NCI-H187 treated with DMSO at 0.1 percent for 48 hours (cell line): ENCODE data around the gene MFN2.

Source experiments
- DNase-seq: peaks from one replicate; lab custom pipeline; 2025; lab: John Stamatoyannopoulos, UW

The MFN2 gene

GRCh38 chr1:11960276-11960675, 20.0 kb upstream of the MFN2 start:
- DNase-seq: no peak

GRCh38 chr1:11960715-11961114, 19.5 kb upstream of the MFN2 start:
- DNase-seq: no peak

- DNase-seq: no peak
Observed at GRCh38 chr1:11961230-11961629, 19.0 kb upstream of the MFN2 start.

- no peak for DNase-seq
Observed at GRCh38 chr1:11963622-11964021, 16.6 kb upstream of the MFN2 start.

- no peak for DNase-seq
Observed at GRCh38 chr1:11964656-11965055, 15.6 kb upstream of the MFN2 start.

- DNase-seq: peak; percentile 49
Observed at GRCh38 chr1:11967028-11967547, 13.2 kb upstream of the MFN2 start.

GRCh38 chr1:11970441-11971185, 9.6 kb upstream of the MFN2 start:
- DNase-seq: no peak

- no peak for DNase-seq
Observed at GRCh38 chr1:11977625-11978024, 2.6 kb upstream of the MFN2 start.

- no peak for DNase-seq
Observed at GRCh38 chr1:11978301-11978700, 1.9 kb upstream of the MFN2 start.

GRCh38 chr1:11979028-11979850, 1.0 kb upstream of the MFN2 start:
- DNase-seq: no peak

GRCh38 chr1:11980676-11980972, 380 bp downstream of the MFN2 start:
- DNase-seq: no peak

- DNase-seq: no peak
Observed at GRCh38 chr1:11981378-11982009, 1.2 kb downstream of the MFN2 start.

GRCh38 chr1:11982010-11982392, 1.8 kb downstream of the MFN2 start:
- DNase-seq: no peak

- DNase-seq: no peak
Observed at GRCh38 chr1:11984121-11984520, 3.9 kb downstream of the MFN2 start.

GRCh38 chr1:11984576-11984975, 4.3 kb downstream of the MFN2 start:
- no peak for DNase-seq

GRCh38 chr1:11985171-11985570, 4.9 kb downstream of the MFN2 start:
- no peak for DNase-seq

GRCh38 chr1:11985851-11986250, 5.6 kb downstream of the MFN2 start:
- no peak for DNase-seq

GRCh38 chr1:11989669-11990068, 9.4 kb downstream of the MFN2 start:
- no peak for DNase-seq

- DNase-seq: no peak
Observed at GRCh38 chr1:11990303-11991032, 10.2 kb downstream of the MFN2 start.

- no peak for DNase-seq
Observed at GRCh38 chr1:11991969-11992676, 11.9 kb downstream of the MFN2 start.

- no peak for DNase-seq
Observed at GRCh38 chr1:11997081-11997850, 17.0 kb downstream of the MFN2 start.
